Mesothelial cell of epicardium (in vitro differentiated cells): ENCODE measurements around the gene TRIM14. TPM values are rescaled to one million over a fixed set of nuclear protein-coding genes. Genes with fewer than 3 reads are reported as not detected.

Experiments
- DNase-seq, 2 experiments: peaks; one replicate each; pipeline ENCODE4 v3.0.0; 2021; ENCODE audit warnings: low spot score in 2 of 2; ENCODE audit not compliant: unreplicated experiment in 2 of 2
- H3K27ac Mint-ChIP-seq: 2 replicates; pipeline ENCODE4 v1.8.0; 2021; ENCODE audit warnings: mixed read lengths
- H3K27me3 Mint-ChIP-seq: 2 replicates; pipeline ENCODE4 v1.8.0; 2021; ENCODE audit warnings: low read depth, mixed read lengths
- H3K36me3 Mint-ChIP-seq: 2 replicates; pipeline ENCODE4 v1.8.0; 2021; ENCODE audit warnings: mixed read lengths
- H3K4me1 Mint-ChIP-seq: 2 replicates; pipeline ENCODE4 v1.8.0; 2021; ENCODE audit warnings: mixed read lengths
- H3K4me3 Mint-ChIP-seq: 2 replicates; pipeline ENCODE4 v1.8.0; 2021; ENCODE audit warnings: mild to moderate bottlenecking, moderate library complexity, mixed read lengths
- H3K9me3 Mint-ChIP-seq: 2 replicates; pipeline ENCODE4 v1.8.0; 2021; ENCODE audit warnings: mixed read lengths
- total RNA-seq: library from RNA; stranded (reverse); gene quantifications from 3 replicates; pipeline ENCODE4 v1.2.1, GENCODE V29; 2021
- TF ChIP-seq, protein P1 (sequence below): fragments of 200-600 bp; sonication (generic); IDR thresholded peaks from one replicate; pipeline ENCODE4 v1.5.0; 2021; ENCODE audit warnings: antibody characterized with exemption; ENCODE audit not compliant: unreplicated experiment

Gene TRIM14
- total RNA-seq, 1 donor from 2014 or later, result 10.1 TPM

DNA sequence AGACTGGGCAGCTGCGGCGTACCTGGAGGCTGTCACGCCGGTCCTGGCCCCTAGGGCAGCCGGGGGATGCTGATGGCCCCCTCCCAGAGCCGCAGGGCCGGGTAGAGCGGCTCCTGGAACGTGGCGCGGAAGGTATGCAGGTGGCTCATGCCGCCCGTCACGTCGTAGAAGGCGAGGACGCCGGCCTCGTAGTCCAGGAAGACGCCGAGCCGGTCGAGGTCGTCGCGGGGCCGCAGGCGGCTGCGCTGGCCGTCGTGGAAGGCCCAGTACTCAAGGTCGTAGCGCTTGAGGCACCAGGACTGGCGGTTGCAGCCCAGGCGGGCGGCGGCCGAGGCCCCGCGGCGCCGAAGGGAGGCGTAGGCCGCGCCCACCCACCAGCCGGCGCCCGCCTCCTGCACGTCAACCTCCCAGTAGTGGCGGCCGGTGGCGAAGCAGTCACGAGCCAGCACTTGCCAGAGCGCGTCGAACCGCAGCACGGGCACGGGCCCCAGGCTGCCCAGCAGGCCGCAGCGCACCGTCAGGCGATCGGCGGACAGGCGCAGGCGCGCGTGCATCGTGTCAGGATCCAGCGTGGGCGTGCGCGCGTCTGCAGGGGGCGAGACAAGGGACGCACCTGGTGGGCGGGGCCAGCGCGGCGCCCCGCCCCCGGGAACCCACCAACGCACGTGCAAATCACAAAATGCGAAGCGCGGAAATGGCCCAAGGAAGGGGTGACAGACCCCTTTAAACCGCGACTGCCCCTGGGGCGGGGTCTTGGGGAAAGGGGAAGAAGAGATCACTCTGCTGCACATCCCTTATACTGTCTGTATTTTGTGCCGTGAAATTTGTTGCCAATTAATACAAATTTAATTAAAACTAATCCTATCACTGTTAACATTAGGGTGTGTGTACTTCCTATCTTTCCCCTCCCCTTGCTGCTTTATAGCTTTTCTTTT lies 31.3 kb downstream of the TRIM14 start:
- no peak for DNase-seq
- H3K27ac Mint-ChIP-seq, result no peak overlapping the region
- no peaks in the 10 kb centered on the region for H3K27me3 Mint-ChIP-seq
- H3K4me3 Mint-ChIP-seq, result no peak overlapping the region
- peaks cover 3% of the 10 kb centered on the region for H3K4me1 Mint-ChIP-seq
- H3K9me3 Mint-ChIP-seq, result no peaks in the 10 kb centered on the region
- TF ChIP-seq, protein P1, sequence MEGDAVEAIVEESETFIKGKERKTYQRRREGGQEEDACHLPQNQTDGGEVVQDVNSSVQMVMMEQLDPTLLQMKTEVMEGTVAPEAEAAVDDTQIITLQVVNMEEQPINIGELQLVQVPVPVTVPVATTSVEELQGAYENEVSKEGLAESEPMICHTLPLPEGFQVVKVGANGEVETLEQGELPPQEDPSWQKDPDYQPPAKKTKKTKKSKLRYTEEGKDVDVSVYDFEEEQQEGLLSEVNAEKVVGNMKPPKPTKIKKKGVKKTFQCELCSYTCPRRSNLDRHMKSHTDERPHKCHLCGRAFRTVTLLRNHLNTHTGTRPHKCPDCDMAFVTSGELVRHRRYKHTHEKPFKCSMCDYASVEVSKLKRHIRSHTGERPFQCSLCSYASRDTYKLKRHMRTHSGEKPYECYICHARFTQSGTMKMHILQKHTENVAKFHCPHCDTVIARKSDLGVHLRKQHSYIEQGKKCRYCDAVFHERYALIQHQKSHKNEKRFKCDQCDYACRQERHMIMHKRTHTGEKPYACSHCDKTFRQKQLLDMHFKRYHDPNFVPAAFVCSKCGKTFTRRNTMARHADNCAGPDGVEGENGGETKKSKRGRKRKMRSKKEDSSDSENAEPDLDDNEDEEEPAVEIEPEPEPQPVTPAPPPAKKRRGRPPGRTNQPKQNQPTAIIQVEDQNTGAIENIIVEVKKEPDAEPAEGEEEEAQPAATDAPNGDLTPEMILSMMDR, result no peak
- H3K36me3 Mint-ChIP-seq, result peaks cover 13% of the 10 kb centered on the region

- H3K4me3 Mint-ChIP-seq, result no peak overlapping the region
- TF ChIP-seq, protein P1, result no peak
- H3K36me3 Mint-ChIP-seq, result peaks cover 13% of the 10 kb centered on the region
- no peak for DNase-seq
- H3K27me3 Mint-ChIP-seq, result no peaks in the 10 kb centered on the region
- H3K27ac Mint-ChIP-seq, result no peak overlapping the region
- no peaks in the 10 kb centered on the region for H3K9me3 Mint-ChIP-seq
- peaks cover 3% of the 10 kb centered on the region for H3K4me1 Mint-ChIP-seq
Observed at GRCh38 chr9:98086461-98086860, 32.6 kb downstream of the TRIM14 start.

DNA sequence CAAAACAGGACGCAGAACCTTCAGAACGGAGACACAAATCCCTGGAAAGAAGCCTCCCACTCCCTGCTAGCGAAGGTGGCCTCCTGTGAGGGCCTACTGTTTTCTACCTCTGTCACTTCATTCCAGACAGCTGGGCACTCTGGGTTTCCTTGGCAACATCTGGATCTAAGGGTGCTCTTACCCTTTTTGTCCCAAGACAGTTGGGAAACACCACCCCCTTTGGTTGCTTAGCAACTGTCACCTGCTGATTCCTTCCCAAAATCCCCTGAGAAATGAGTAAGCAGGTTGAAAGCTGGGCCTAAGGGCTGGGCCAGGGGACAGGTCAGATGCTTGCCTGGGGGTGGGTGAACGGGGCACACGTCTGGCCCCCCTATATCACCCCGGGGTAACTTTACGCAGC lies 33.1 kb downstream of the TRIM14 start:
- H3K4me3 Mint-ChIP-seq, result no peak overlapping the region

GRCh38 chr9:98085058-98085457 lies 34.0 kb downstream of the TRIM14 start:
- no peak for DNase-seq
- no peaks in the 10 kb centered on the region for H3K9me3 Mint-ChIP-seq
- peaks cover 3% of the 10 kb centered on the region for H3K4me1 Mint-ChIP-seq
- H3K27ac Mint-ChIP-seq, result no peak overlapping the region
- TF ChIP-seq, protein P1, result no peak
- H3K36me3 Mint-ChIP-seq, result peaks cover 13% of the 10 kb centered on the region
- no peaks in the 10 kb centered on the region for H3K27me3 Mint-ChIP-seq
- H3K4me3 Mint-ChIP-seq, result no peak overlapping the region

More for the DNA sequence above, 33.1 kb downstream of the TRIM14 start:
- H3K27ac Mint-ChIP-seq, result no peak overlapping the region
- peaks cover 3% of the 10 kb centered on the region for H3K4me1 Mint-ChIP-seq
- no peak for DNase-seq
- H3K36me3 Mint-ChIP-seq, result peaks cover 13% of the 10 kb centered on the region
- no peaks in the 10 kb centered on the region for H3K27me3 Mint-ChIP-seq
- no peaks in the 10 kb centered on the region for H3K9me3 Mint-ChIP-seq
- TF ChIP-seq, protein P1, result no peak

DNA sequence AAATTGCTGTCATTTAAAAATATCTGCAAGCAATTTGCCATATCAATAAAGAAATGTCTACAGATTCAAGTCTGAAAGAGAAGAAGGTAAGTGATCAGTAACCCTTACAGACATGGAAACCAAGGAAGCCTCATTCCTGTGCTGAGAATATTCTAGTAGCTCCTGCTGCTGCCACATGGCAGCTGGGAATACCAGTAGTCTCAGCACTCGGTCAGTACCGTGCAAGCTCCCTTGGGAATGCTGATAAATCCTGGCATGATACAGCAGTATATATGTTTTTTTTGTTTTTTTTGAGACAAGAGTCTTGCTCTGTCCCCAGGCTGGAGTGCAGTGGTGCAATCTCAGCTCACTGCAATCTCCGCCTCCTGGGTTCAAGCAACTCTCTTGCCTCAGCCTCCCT lies 34.6 kb downstream of the TRIM14 start:
- DNase-seq, result no peak
- peaks cover 3% of the 10 kb centered on the region for H3K4me1 Mint-ChIP-seq
- H3K27ac Mint-ChIP-seq, result no peak overlapping the region
- H3K9me3 Mint-ChIP-seq, result no peaks in the 10 kb centered on the region
- TF ChIP-seq, protein P1, result no peak
- no peaks in the 10 kb centered on the region for H3K27me3 Mint-ChIP-seq
- H3K36me3 Mint-ChIP-seq, result peaks cover 17% of the 10 kb centered on the region
- no peak overlapping the region for H3K4me3 Mint-ChIP-seq
